Ishikawa (cell line): Measurements from ENCODE around the gene SPATA6L.

ENCODE experiments used
- REST ChIP-seq: IDR thresholded peaks from 2 replicates; pipeline ENCODE4 v1.6.1; 2012; ENCODE audit warnings: low read depth, mild to moderate bottlenecking
- YY1 ChIP-seq: IDR thresholded peaks from 2 replicates; pipeline ENCODE4 v1.6.1; 2012; ENCODE audit warnings: low read depth

GRCh38 chr9:4592886-4593285 lies 73.4 kb downstream of the SPATA6L start:
- TF ChIP-seq REST = no peak
- no peak for TF ChIP-seq YY1
